Lung (tissue), 12 donors: ENCODE data around the gene ST6GALNAC2. TPM values are rescaled to one million over a fixed set of nuclear protein-coding genes. Genes with fewer than 3 reads are reported as not detected.
"Not testable (repeated sequence)": the region's sequence is repeated elsewhere in the genome, so short reads cannot be mapped to it uniquely, and the experiment has no call there.

Source experiments
- ATAC-seq: fragments of 200-7000 bp; cut with Tn5 transposase; one replicate; pipeline ENCODE4 v1.9.1; 2020; ENCODE audit warnings: moderate number of reproducible peaks; ENCODE audit not compliant: insufficient read depth, low FRiP score
- DNase-seq, 3 donors: peaks; one replicate each; pipeline ENCODE4 v3.0.0-alpha.2; 2013 to 2017
- H3K27ac ChIP-seq, 2 donors: one replicate each; pipeline ENCODE4 v1.5.1; 2013; ENCODE audit warnings: mild to moderate bottlenecking in 2 of 2, moderate library complexity in 2 of 2, control low read depth in 1 of 2, inconsistent platforms in 1 of 2, low read depth in 1 of 2, low read length in 1 of 2
- H3K27me3 ChIP-seq, 3 donors: one replicate each; pipeline ENCODE4 v1.5.1; 2013; ENCODE audit warnings: low read length in 2 of 3; ENCODE audit not compliant: control insufficient read depth in 3 of 3, insufficient read depth in 3 of 3
- H3K36me3 ChIP-seq, 4 donors: one replicate each; pipeline ENCODE4 v1.5.1; 2013; ENCODE audit warnings: low read length in 4 of 4, mild to moderate bottlenecking in 1 of 4, moderate library complexity in 1 of 4; ENCODE audit not compliant: control insufficient read depth in 4 of 4, insufficient read depth in 4 of 4
- H3K4me1 ChIP-seq, 5 donors: one replicate each; pipeline ENCODE4 v1.5.1; 2013; ENCODE audit warnings: low read length in 5 of 5, mild to moderate bottlenecking in 2 of 5, moderate library complexity in 1 of 5; ENCODE audit not compliant: control insufficient read depth in 5 of 5, insufficient read depth in 5 of 5
- H3K4me3 ChIP-seq: one replicate; pipeline ENCODE4 v1.5.1; 2013; ENCODE audit warnings: mild to moderate bottlenecking, control low read depth, moderate library complexity
- H3K9ac ChIP-seq, 2 donors: one replicate each; pipeline ENCODE4 v1.5.1; 2013; ENCODE audit warnings: low read length in 2 of 2, control low read depth in 1 of 2; ENCODE audit not compliant: insufficient read depth in 1 of 2
- H3K9me3 ChIP-seq, 4 donors: one replicate each; pipeline ENCODE4 v1.5.1; 2013; ENCODE audit warnings: low read length in 3 of 4, mild to moderate bottlenecking in 1 of 4, moderate library complexity in 1 of 4; ENCODE audit not compliant: control insufficient read depth in 4 of 4, insufficient read depth in 3 of 4
- CTCF ChIP-seq: IDR thresholded peaks from 2 replicates; pipeline ENCODE4 v1.5.1; 2012; ENCODE audit warnings: mild to moderate bottlenecking; ENCODE audit errors: control extremely low read depth, extremely low read depth
- WGBS, 2 donors: extraction: QIAGEN DNeasy Blood & Tissue Kit; methylation state at CpG; one replicate each; pipeline ENCODE4 v1.1.7; 2013; 5-methylcytosine and 5-hydroxymethylcytosine counted together
- polyA plus RNA-seq, 2 donors: library from polyadenylated mRNA; stranded (reverse); fragments of 200-250 nt; gene quantifications; one replicate each; pipeline ENCODE4 v1.2.1, GENCODE V29; 2013
- total RNA-seq, 2 donors: library from RNA; depleted of rRNA in 1 of 2; stranded (reverse); fragments of >200 nt in 1 of 2; gene quantifications; one replicate each; pipeline ENCODE4 v1.2.1, GENCODE V29; 2014 to 2021
- donor health status: control.
- donor health status: control.
- donor health status: Bipolar disorder and iron deficiency.
- donor health status: healthy.
- donor health status: DM: yes; HTN: yes; CAD: no.

ST6GALNAC2 gene
- total and polyA plus RNA-seq, 4 donors = 12.1 to 38.0 (median 18.1) TPM

GRCh38 chr17:76617838-76618237 is 32.2 kb upstream of the ST6GALNAC2 start:
- no peak for TF ChIP-seq CTCF
- Histone ChIP-seq H3K27me3 (no peaks in the 10 kb centered on the region), H3K9ac (no peak overlapping the region), H3K36me3 (no peaks in the 10 kb centered on the region), H3K4me1 (no peaks in the 10 kb centered on the region), H3K9me3 (peaks cover 0 to 3% (median 0%) of the 10 kb centered on the region in 4 donors), H3K4me3 (no peak overlapping the region), H3K27ac (no peak overlapping the region)
- 87 to 89% methylated on average over 2 of the region's 2 CpGs for WGBS, 2 donors
- no peak for ATAC-seq
- no peak for DNase-seq

DNA sequence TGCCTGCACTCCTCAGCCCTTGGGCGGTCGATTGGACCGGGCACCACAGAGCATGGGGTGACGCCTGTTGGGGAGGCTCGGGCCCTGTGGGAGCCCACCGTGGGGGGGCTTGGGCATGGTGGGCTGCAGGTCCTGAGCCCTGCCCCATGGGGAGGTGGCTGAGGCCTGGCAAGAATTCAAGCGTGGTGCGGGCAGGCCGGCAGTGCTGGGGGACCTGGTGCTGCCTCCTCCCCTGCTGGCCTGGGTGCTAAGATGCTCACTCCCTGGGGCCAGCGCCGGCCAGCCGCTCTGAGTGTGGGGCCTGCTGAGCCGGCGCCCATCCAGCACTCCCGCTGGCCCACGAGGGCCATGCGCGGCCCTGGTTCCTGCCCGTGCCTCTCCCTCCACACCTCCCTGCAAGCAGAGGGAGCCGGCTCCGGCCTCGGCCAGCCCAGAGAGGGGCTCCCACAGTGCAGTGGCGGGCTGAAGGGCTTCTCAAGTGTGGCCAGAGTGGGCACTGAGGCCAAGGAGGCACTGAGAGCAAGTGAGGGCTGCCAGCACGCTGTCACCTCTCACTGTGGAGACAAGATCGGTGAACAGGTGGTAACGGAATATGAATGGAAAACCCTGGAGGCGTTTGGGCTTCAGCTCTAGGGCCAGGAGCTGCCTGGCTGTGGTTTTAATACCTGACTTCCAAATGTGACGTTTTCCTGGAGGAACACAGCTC is 29.4 kb upstream of the ST6GALNAC2 start:
- 92 to 98% methylated on average over 23 to 28 of the region's 28 CpGs for WGBS, 2 donors
- no peak for TF ChIP-seq CTCF
- no peak for DNase-seq

GRCh38 chr17:76614064-76614759 is 28.6 kb upstream of the ST6GALNAC2 start:
- not testable (repeated sequence) for DNase-seq, ATAC-seq

More for the DNA sequence above, 29.4 kb upstream of the ST6GALNAC2 start:
- Histone ChIP-seq H3K27ac (no peak overlapping the region), H3K27me3 (no peaks in the 10 kb centered on the region), H3K4me3 (no peak overlapping the region), H3K9ac (no peak overlapping the region), H3K4me1 (no peaks in the 10 kb centered on the region), H3K36me3 (no peaks in the 10 kb centered on the region), H3K9me3 (peaks cover 0 to 3% (median 0%) of the 10 kb centered on the region in 4 donors)
- no peak for ATAC-seq

More at GRCh38 chr17:76614064-76614759, 28.6 kb upstream of the ST6GALNAC2 start:
- not testable (repeated sequence) for H3K4me1 ChIP-seq, H3K27me3 ChIP-seq, H3K9me3 ChIP-seq, H3K4me3 ChIP-seq, H3K27ac ChIP-seq, H3K36me3 ChIP-seq, H3K9ac ChIP-seq
- WGBS, 2 donors = 78 to 80% methylated on average over 12 to 13 of the region's 13 CpGs
